Stimulated activated CD4-positive, alpha-beta T cell treated with anti-CD3 and anti-CD28 coated beads, Interleukin-1b, Interleukin-23, amount 100 ng/mL, for 4 hours (primary cell): ENCODE results near the gene SLC9A9.

Source experiments
- DNase-seq, 2 donors: peaks; one replicate each; pipeline ENCODE4 v3.0.0-alpha.2; 2020; ENCODE audit warnings: low read depth in 2 of 2

Gene SLC9A9

GRCh38 chr3:143326983-143327778 is 521.1 kb downstream of the SLC9A9 start:
- DNase-seq, result no peak

- no peak for DNase-seq
These were observed 527.1 kb downstream of the SLC9A9 start for GRCh38 chr3:143321058-143321769.

GRCh38 chr3:143315766-143316165 is 532.5 kb downstream of the SLC9A9 start:
- DNase-seq, result no peak

- no peak for DNase-seq
These were observed 533.8 kb downstream of the SLC9A9 start for GRCh38 chr3:143314251-143315093.

GRCh38 chr3:143313893-143314188 is 534.4 kb downstream of the SLC9A9 start:
- no peak for DNase-seq

- no peak for DNase-seq
These were observed 535.0 kb downstream of the SLC9A9 start for GRCh38 chr3:143313025-143313892.

- DNase-seq, result no peak
These were observed 537.2 kb downstream of the SLC9A9 start for GRCh38 chr3:143311096-143311495.

GRCh38 chr3:143309705-143310104 is 538.6 kb downstream of the SLC9A9 start:
- DNase-seq, result no peak

GRCh38 chr3:143307613-143308183 is 540.6 kb downstream of the SLC9A9 start:
- DNase-seq, result no peak

- no peak for DNase-seq
These were observed 541.9 kb downstream of the SLC9A9 start for GRCh38 chr3:143306407-143306806.

GRCh38 chr3:143302638-143303171 is 545.6 kb downstream of the SLC9A9 start:
- no peak for DNase-seq

GRCh38 chr3:143301031-143301901 is 547.0 kb downstream of the SLC9A9 start:
- DNase-seq, result no peak

GRCh38 chr3:143298886-143299535 is 549.3 kb downstream of the SLC9A9 start:
- DNase-seq, result no peak

GRCh38 chr3:143298380-143298779 is 549.9 kb downstream of the SLC9A9 start:
- no peak for DNase-seq

GRCh38 chr3:143295201-143296080 is 552.8 kb downstream of the SLC9A9 start:
- no peak for DNase-seq

- no peak for DNase-seq
These were observed 554.1 kb downstream of the SLC9A9 start for GRCh38 chr3:143294188-143294587.

GRCh38 chr3:143291836-143292447 is 556.3 kb downstream of the SLC9A9 start:
- no peak for DNase-seq

- DNase-seq, result no peak
These were observed 559.3 kb downstream of the SLC9A9 start for GRCh38 chr3:143288944-143289343.
